ENCODE data around the gene HSDL1. TPM values are rescaled to one million over a fixed set of nuclear protein-coding genes. Genes with fewer than 3 reads are reported as not detected.

The HSDL1 gene
- total RNA-seq, 1 donor from 2014 or later: 22.5 TPM

DNA sequence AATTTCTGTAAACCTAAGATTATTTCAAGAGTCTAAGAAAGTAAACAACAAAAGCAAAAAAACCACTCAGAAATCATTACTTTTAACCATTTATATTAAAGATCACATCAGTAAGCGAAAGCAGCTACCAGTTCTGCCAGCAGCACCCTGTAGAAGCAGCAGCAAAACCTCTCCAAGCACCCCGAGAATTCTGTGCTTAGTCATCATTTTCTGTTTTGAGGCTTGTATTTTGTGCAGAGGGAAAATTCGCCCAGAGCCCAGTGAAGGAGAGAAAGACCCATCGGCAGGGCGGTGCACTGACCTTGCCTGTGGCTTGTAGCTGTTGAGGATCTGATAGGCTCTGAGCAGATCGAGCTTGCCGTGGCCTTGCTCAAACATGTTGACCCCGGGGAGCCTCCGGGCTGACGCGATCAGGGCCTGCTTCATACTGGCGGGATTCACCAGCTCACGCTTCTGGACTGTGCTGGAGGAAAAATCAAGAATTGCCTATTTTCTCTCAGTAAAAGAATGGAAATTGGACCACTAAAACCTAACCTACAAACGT, 63.5 kb downstream of the HSDL1 start:
- no peak overlapping the region for H3K27ac ChIP-seq
- intact Hi-C loops (cut with DNase I): no loop called here
- H3K4me1 ChIP-seq: no peaks in the 10 kb centered on the region
- peaks cover 97% of the 10 kb centered on the region for H3K36me3 ChIP-seq
- DNase-seq (no peak), ATAC-seq (no peak)
- no peaks in the 10 kb centered on the region for H3K9me3 ChIP-seq
- no peak for TF ChIP-seq CTCF (IDR thresholded peaks at IDR 0.05)
- H3K4me3 ChIP-seq: no peak overlapping the region
- H3K27me3 ChIP-seq (ENCODE audit: low read depth): no peaks in the 10 kb centered on the region

GRCh38 chr16:84080813-84081212, 64.2 kb downstream of the HSDL1 start:
- intact Hi-C loops (cut with DNase I): no loop called here

DNA sequence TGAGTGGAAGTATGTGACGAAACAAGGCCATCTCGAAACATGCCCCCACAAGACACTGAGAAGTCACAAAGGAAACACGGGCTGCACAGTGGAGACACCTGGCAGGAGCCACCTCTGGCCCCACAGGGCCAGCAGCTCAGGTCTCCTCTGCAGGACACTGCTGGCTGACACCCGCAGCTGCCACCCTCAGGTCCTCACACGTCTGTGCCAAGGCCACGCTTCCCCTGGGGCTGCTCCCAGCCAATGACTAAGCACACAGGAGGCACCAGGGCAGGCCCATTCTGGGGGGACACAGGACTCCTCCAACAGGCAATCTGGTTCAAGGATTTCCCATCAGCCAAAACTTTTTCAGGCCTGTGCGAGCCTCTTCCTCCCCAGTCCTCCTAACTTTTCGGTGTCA, 64.6 kb downstream of the HSDL1 start:
- H3K9me3 ChIP-seq: no peaks in the 10 kb centered on the region
- H3K36me3 ChIP-seq: peaks cover 98% of the 10 kb centered on the region
- no peaks in the 10 kb centered on the region for H3K27me3 ChIP-seq (ENCODE audit: low read depth)
- no peak overlapping the region for H3K4me3 ChIP-seq
- no peaks in the 10 kb centered on the region for H3K4me1 ChIP-seq
- intact Hi-C loops (cut with DNase I): no loop called here
- no peak overlapping the region for H3K27ac ChIP-seq
- ATAC-seq (no peak), DNase-seq (no peak)
- no peak for TF ChIP-seq CTCF (IDR thresholded peaks at IDR 0.05)

More at GRCh38 chr16:84080813-84081212, 64.2 kb downstream of the HSDL1 start:
- H3K4me3 ChIP-seq: no peak overlapping the region
- H3K27ac ChIP-seq: no peak overlapping the region
- H3K4me1 ChIP-seq: no peaks in the 10 kb centered on the region
- no peaks in the 10 kb centered on the region for H3K9me3 ChIP-seq
- ATAC-seq (no peak), DNase-seq (no peak)
- no peak for TF ChIP-seq CTCF (IDR thresholded peaks at IDR 0.05)
- no peaks in the 10 kb centered on the region for H3K27me3 ChIP-seq (ENCODE audit: low read depth)
- peaks cover 97% of the 10 kb centered on the region for H3K36me3 ChIP-seq

DNA sequence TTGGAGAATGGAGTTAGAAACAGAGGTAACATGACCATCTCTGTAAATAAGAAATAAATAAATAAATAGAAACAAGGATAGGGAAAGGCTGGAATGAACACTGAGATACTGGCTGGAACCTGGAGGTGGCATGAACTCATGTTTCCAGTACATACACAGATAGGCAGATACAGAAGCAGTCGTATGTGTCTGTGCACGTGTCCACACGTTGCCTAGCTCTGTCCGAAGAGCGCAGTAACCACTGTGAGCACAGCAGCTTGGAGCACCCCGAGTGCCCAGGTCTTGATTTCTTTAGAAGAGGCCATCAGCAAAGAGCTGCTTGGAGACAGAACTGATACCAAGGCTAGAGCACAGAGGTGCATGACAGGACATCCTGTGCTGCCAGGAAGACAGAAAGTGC, 65.3 kb downstream of the HSDL1 start:
- Histone ChIP-seq H3K27ac (no peak overlapping the region), H3K4me3 (no peak overlapping the region), H3K9me3 (no peaks in the 10 kb centered on the region), H3K4me1 (no peaks in the 10 kb centered on the region), H3K36me3 (peaks cover 100% of the 10 kb centered on the region), H3K27me3 (ENCODE audit: low read depth) (no peaks in the 10 kb centered on the region)
- no peak for ATAC-seq
- no peak for TF ChIP-seq CTCF (IDR thresholded peaks at IDR 0.05)
- intact Hi-C loops (cut with DNase I): no loop called here
- no peak for DNase-seq

- H3K27ac ChIP-seq: no peak overlapping the region
- DNase-seq (no peak), ATAC-seq (no peak)
- peaks cover 100% of the 10 kb centered on the region for H3K36me3 ChIP-seq
- no peaks in the 10 kb centered on the region for H3K9me3 ChIP-seq
- no peak for TF ChIP-seq CTCF (IDR thresholded peaks at IDR 0.05)
- no peaks in the 10 kb centered on the region for H3K27me3 ChIP-seq (ENCODE audit: low read depth)
- intact Hi-C loops (cut with DNase I): no loop called here
- H3K4me1 ChIP-seq: no peaks in the 10 kb centered on the region
- H3K4me3 ChIP-seq: no peak overlapping the region
Observed at GRCh38 chr16:84075376-84075775, 69.6 kb downstream of the HSDL1 start.

DNA sequence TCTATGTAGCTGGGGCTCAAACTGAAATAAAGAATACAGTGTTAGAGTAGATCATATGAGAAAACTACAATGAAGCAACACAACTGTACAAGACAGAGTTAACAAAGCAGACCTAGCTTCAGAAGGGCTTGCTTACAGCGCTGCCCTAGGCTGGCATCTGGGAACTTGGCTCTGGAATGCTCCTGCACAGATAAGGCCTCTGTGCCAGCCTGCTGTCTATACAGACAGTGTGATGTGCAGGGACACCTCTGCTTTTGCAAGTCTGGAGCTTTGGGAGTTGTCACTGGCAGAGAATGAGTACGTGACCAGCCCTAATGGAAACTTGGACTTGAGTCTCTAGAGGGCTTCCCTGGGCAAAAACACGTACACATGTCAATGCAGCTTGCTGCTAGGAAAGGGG, 70.3 kb downstream of the HSDL1 start:
- DNase-seq: no peak
- no peak overlapping the region for H3K4me3 ChIP-seq
- intact Hi-C loops (cut with DNase I): no loop called here
- H3K9me3 ChIP-seq: no peaks in the 10 kb centered on the region
- H3K36me3 ChIP-seq: peaks cover 100% of the 10 kb centered on the region
- no peak for ATAC-seq
- no peak overlapping the region for H3K27ac ChIP-seq
- no peaks in the 10 kb centered on the region for H3K4me1 ChIP-seq
- TF ChIP-seq CTCF (IDR thresholded peaks at IDR 0.05): no peak
- H3K27me3 ChIP-seq (ENCODE audit: low read depth): no peaks in the 10 kb centered on the region
